LNCAP (cell line): ENCODE results near the gene PARP14.

ENCODE experiments used
- TF ChIP-seq, protein P1 (sequence below): fragments of 450-650 bp; IDR thresholded peaks from 2 replicates; pipeline ENCODE4 v1.5.1; 2017; ENCODE audit warnings: mild to moderate bottlenecking

Gene PARP14

DNA sequence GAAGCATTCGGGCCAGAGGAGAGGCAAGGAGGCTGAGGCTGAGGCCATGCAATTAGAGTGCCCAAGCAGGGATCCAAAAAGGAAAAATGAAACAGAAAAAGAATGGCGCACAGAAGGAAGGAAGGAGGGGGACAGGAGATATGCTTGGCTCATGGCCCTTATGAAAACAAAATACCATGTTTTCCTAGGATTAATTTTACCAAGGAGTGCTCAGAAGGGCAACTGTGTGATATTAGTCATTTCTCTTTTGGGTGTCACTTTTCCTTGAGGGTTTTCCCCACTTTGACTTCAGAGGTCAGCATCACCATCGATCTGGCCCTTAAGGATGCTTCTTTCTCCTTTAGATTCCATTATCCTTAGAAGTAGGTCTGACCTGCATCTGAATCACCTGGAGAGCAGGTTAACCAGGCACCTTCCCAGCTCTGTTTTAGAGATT lies 1.4 kb downstream of the PARP14 start:
- TF ChIP-seq, protein P1, sequence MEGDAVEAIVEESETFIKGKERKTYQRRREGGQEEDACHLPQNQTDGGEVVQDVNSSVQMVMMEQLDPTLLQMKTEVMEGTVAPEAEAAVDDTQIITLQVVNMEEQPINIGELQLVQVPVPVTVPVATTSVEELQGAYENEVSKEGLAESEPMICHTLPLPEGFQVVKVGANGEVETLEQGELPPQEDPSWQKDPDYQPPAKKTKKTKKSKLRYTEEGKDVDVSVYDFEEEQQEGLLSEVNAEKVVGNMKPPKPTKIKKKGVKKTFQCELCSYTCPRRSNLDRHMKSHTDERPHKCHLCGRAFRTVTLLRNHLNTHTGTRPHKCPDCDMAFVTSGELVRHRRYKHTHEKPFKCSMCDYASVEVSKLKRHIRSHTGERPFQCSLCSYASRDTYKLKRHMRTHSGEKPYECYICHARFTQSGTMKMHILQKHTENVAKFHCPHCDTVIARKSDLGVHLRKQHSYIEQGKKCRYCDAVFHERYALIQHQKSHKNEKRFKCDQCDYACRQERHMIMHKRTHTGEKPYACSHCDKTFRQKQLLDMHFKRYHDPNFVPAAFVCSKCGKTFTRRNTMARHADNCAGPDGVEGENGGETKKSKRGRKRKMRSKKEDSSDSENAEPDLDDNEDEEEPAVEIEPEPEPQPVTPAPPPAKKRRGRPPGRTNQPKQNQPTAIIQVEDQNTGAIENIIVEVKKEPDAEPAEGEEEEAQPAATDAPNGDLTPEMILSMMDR, result no peak

DNA sequence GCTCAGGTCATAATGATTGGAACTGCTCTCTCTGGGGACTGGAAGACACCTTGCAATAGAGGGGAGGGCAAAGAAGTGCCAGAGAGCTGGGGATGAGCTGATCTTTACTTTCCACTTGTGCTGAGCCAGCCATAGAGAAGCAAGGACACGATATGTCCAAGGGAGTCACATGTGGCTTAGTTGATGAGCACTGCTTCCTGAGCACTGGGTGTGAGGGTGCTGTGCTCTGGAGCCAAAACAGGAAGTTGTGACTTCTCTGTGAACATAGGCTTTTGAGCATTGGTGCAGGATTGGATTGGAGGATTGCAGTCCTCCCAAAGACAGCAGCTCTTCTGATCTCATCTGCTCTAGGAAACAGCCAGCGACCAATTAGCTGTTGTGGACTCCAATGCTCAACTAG lies 6.7 kb downstream of the PARP14 start:
- TF ChIP-seq, protein P1, result no peak

DNA sequence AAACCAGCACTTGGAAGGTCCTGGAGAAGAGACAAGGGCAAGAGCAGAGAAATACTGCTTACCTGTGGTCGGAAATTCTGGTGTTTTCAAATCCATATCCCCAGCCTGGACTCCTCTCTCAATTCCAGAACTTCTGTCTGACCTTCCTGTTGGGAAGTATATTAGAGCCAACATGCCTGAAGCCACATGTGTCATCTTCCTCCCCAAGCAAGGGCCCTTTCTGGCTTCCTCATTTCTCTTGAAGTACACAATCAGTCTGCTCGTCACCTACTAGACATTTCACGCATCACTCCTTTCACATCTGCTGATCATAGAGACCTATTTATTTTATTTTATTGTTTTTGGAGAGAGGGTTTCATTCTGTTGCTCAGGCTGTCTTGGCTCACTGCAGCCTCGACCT lies 8.4 kb downstream of the PARP14 start:
- TF ChIP-seq, protein P1, result no peak

DNA sequence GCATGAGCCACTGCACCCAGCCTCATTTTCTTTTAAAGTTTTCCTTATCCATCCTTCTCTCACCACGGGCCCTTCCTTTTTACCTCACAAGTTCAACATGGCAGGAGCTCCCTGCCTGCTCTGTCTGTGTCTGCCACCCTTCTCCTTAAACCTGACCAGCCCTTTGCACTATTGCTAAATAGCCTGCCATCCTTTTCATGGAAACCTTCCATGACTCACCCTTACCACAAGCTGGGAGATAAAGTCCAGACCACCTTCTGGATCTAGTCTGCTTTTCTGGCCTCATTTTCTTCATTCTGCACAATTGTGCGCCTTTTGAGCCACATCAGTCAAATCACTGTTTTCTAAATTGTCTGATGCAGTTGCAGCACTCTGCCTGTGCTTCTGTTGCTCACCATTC lies 8.9 kb downstream of the PARP14 start:
- TF ChIP-seq, protein P1, result no peak

DNA sequence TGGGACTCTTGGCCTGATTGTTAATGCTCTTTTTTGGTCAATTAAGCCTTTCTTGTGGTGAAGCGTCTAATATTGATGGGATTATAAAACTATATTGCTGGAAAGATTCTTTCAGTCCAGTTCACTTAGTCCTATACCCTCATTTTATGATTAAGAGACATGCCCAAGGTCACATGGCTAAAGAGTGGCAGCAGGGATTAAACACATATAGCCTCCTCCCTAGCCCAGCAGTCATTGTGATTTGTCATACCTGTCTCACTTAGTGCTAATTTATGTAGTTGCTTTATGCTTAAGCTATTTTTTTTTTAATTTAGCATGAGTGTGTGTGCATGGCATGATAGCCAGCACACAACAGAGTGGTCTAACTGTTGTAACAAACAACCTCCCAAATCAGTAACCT lies 9.5 kb downstream of the PARP14 start:
- TF ChIP-seq, protein P1, result no peak

DNA sequence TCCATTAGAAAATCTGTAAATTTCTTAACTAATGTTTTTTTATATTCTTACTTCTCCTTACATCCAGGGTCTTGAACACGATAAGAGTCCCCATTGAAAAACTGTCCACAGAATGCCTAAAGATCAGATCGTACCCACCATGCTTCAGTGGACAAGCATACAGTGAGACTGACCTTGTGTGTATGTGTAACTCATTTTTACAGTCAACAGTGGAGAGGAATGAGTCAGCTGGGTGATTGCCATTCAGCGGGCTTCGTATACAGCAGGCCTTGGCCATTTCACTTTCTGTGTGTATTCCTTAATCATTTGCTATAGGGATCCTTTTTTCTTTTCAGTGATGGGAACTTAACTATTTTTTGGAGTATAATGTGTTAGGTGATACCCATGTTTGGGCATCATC lies 10.6 kb downstream of the PARP14 start:
- TF ChIP-seq, protein P1, result no peak

DNA sequence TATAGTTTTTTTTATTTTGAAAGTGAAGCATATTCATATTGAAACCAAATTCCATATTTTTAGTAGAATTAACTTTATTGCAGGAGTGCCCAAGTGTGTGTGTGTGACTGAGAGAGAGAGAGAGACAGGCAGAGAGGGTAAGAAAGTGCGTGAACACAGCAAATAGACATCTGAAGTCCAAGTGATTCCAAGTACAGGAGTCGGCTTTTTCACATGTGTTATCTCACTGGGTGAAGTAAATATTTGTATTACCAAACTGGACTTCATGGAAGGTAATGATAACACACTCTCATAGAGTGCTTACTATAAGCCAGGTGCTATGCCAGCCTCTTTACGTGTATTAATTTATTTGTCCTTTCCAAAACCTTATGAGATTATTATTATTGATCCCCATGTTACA lies 12.0 kb downstream of the PARP14 start:
- TF ChIP-seq, protein P1, result no peak

DNA sequence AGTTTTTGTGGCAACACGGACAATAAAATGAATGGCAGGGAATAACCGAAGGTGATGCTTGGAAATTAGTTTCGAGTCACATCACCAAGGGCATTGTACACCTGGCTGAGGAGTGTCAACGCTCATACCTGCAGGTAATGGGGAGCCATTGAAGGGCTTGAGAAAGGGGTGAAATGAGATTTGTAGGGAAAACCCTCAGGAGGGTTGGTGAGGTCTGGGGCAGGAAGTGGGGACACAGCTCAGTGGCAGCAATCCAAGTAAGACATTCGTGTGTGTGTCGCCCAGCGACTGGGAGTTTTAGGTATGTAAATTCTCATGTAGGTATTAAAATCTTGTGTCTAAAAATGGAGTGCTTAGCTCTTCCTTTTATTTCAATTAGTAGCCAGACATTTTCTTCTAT lies 14.3 kb downstream of the PARP14 start:
- TF ChIP-seq, protein P1, result no peak
